ENCODE results near the gene TRIO.

TRIO gene

DNA sequence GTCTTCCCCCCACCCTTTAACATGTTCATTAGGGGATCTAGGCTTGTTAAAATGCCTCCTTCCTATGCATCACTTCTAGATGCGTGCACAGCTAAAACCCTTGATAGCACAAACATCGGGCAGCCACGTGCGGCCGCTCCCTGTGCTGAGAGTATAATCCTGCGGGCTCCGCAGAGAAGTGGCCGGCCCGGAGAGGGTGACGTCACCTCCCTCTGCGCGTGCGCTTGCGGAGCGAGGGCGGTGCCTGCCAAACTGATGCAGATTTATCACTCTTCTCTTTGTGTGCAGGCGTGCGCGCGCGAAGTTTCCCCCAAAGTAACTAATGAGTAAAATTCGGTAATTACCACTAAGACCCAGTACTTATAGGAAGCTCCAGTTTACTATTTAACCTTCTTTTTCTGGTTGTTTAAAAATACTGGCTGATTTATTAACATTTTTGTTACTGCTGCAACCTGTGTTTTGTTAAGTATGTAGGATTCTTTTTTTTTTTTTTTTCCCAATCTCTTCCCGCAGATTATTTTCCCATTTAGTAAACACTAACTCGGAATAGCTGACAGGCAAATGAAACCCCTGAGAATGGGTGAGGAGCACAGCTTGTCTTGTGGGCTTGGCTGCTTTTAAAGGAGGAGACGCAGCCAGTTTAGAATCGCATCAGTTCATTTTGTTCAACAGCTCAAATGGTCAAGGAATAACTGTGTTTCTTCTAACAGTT is 121.6 kb downstream of the TRIO start (continued):
- peak; percentile 69 for TF ChIP-seq ZNF324 (tag by site-specific recombination; IDR thresholded peaks at IDR 0.05)
- TF ChIP-seq ZFP69B (tag by site-specific recombination; IDR thresholded peaks at IDR 0.05): peak; percentile 55; the same call in 1 of the 2 replicates
- TF ChIP-seq ZNF24 (tag by site-specific recombination; IDR thresholded peaks at IDR 0.05): no peak; the same call in 1 of the 2 replicates
- TF ChIP-seq, protein P1, sequence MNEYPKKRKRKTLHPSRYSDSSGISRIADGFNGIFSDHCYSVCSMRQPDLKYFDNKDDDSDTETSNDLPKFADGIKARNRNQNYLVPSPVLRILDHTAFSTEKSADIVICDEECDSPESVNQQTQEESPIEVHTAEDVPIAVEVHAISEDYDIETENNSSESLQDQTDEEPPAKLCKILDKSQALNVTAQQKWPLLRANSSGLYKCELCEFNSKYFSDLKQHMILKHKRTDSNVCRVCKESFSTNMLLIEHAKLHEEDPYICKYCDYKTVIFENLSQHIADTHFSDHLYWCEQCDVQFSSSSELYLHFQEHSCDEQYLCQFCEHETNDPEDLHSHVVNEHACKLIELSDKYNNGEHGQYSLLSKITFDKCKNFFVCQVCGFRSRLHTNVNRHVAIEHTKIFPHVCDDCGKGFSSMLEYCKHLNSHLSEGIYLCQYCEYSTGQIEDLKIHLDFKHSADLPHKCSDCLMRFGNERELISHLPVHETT (tag by site-specific recombination; IDR thresholded peaks at IDR 0.05): peak; percentile 79
- TF ChIP-seq GLIS1 (tag by site-specific recombination; IDR thresholded peaks at IDR 0.05): peak; percentile 78
- no peak for TF ChIP-seq ZNF791 (tag by site-specific recombination; IDR thresholded peaks at IDR 0.05)
- TF ChIP-seq ZNF335 (tag by site-specific recombination; conservative IDR thresholded peaks at IDR 0.05): peak; percentile 90
- 0 out of 2 replicates have a peak, but pooled peaks have one; percentile 62 for TF ChIP-seq ZSCAN23 (tag by site-specific recombination; IDR thresholded peaks at IDR 0.05)
- TF ChIP-seq ZNF239 (tag by site-specific recombination; IDR thresholded peaks at IDR 0.05): no peak
- no peak for TF ChIP-seq ZNF707 (tag by site-specific recombination; IDR thresholded peaks at IDR 0.05)
- peak; percentile 58 for TF ChIP-seq WT1 (tag by site-specific recombination; IDR thresholded peaks at IDR 0.05)
- no peak for TF ChIP-seq ZFP37 (tag by site-specific recombination; IDR thresholded peaks at IDR 0.05)
- no peak for TF ChIP-seq CTCF (tag by site-specific recombination; IDR thresholded peaks at IDR 0.05)
- no peak; the same call in 1 of the 2 replicates for TF ChIP-seq REPIN1 (tag by site-specific recombination; IDR thresholded peaks at IDR 0.05; ENCODE audit: low read depth)
- peak; percentile 71 for TF ChIP-seq BCL11A (tag by site-specific recombination; IDR thresholded peaks at IDR 0.05; ENCODE audit: low read depth)
- no peak for TF ChIP-seq ZNF354C (tag by site-specific recombination; IDR thresholded peaks at IDR 0.05; ENCODE audit: borderline replicate concordance, low read depth)
- TF ChIP-seq ZNF626 (tag by site-specific recombination; IDR thresholded peaks at IDR 0.05): no peak
- no peak for TF ChIP-seq ZNF416 (tag by site-specific recombination; IDR thresholded peaks at IDR 0.05)
- peak; percentile 47; the same call in 1 of the 2 replicates for TF ChIP-seq ZBTB8A (tag by site-specific recombination; IDR thresholded peaks at IDR 0.05)
- TF ChIP-seq ZNF544 (tag by site-specific recombination; IDR thresholded peaks at IDR 0.05): no peak
- TF ChIP-seq ZNF23 (tag by site-specific recombination; IDR thresholded peaks at IDR 0.05; ENCODE audit: borderline replicate concordance): no peak
- TF ChIP-seq HOXA7 (CRISPR knock-in tag; IDR thresholded peaks at IDR 0.05; ENCODE audit: borderline replicate concordance): no peak
- TF ChIP-seq ZNF133 (tag by site-specific recombination; IDR thresholded peaks at IDR 0.05): no peak
- no peak for TF ChIP-seq ZNF423 (tag by site-specific recombination; IDR thresholded peaks at IDR 0.05)
- no peak for TF ChIP-seq AEBP2 (tag by site-specific recombination; IDR thresholded peaks at IDR 0.05; ENCODE audit: borderline replicate concordance)
- TF ChIP-seq KLF7 (tag by site-specific recombination; IDR thresholded peaks at IDR 0.05; ENCODE audit: borderline replicate concordance): peak; percentile 86
- peak; percentile 73 for TF ChIP-seq ZNF2 (tag by site-specific recombination; IDR thresholded peaks at IDR 0.05)
- no peak for TF ChIP-seq TCF7L2 (IDR thresholded peaks at IDR 0.05; ENCODE audit: borderline replicate concordance, low read depth, low read length)
- no peak for TF ChIP-seq ZBTB6 (tag by site-specific recombination; IDR thresholded peaks at IDR 0.05)
- no peak for TF ChIP-seq ZNF596 (tag by site-specific recombination; IDR thresholded peaks at IDR 0.05)
- TF ChIP-seq HIC1 (tag by site-specific recombination; IDR thresholded peaks at IDR 0.05): 0 out of 2 replicates have a peak, but pooled peaks have one; percentile 49
- TF ChIP-seq ZNF473 (tag by site-specific recombination; IDR thresholded peaks at IDR 0.05): no peak
